COLO668 (cell line): ENCODE measurements around the gene PAM16.

Experiments
- DNase-seq: peaks from one replicate; lab custom pipeline; 2025; ENCODE audit not compliant: unreplicated experiment; lab: John Stamatoyannopoulos, UW

Gene PAM16

GRCh38 chr16:4371357-4372000, 20.4 kb upstream of the PAM16 start, which contains the start of gene VASN:
TSS of gene VASN (plus strand) at chr16:4371848. CDS start at chr16:4380878, 9,030 bp downstream.
- peak; percentile 74 for DNase-seq

DNA sequence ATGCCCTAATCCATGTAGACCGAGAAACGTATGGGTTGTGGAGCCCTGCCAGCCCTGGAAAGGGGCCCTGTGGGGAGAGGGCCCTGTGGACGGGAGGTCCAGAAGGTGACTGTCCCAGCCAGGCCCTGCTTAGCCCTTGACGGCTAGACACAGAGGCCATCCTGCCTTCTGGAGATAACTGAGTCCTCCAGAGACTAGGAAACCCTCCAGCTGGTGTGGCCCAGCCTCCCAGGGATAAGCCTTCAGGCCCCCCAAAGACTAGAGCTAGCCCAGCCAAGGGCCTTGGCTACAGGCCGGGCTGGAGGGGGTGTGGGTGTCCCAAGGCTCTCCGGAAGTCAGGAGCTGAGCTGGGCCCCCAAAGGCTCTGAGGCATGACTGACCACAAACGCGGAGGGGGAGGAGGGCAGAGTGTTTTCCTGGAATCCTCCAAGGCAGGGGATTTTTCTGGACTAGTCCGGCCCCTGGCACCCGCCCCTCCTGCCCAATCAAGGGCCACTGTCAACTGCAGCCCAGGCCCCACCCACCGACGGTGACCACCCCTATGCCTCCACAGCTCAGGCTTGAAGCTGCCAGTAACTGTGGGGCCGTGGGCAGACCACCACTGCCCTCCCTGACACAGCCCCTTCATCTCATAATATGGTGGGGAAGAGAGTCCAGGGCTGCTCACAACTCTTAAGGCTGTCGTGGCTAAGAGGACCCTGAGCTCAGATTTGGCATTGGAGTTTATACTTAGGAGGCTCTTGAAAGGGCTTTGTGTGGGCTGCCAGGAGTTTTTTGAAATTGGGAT, 19.6 kb upstream of the PAM16 start:
- no peak for DNase-seq

- DNase-seq, result no peak
Observed at GRCh38 chr16:4370151-4370550, 19.0 kb upstream of the PAM16 start.

DNA sequence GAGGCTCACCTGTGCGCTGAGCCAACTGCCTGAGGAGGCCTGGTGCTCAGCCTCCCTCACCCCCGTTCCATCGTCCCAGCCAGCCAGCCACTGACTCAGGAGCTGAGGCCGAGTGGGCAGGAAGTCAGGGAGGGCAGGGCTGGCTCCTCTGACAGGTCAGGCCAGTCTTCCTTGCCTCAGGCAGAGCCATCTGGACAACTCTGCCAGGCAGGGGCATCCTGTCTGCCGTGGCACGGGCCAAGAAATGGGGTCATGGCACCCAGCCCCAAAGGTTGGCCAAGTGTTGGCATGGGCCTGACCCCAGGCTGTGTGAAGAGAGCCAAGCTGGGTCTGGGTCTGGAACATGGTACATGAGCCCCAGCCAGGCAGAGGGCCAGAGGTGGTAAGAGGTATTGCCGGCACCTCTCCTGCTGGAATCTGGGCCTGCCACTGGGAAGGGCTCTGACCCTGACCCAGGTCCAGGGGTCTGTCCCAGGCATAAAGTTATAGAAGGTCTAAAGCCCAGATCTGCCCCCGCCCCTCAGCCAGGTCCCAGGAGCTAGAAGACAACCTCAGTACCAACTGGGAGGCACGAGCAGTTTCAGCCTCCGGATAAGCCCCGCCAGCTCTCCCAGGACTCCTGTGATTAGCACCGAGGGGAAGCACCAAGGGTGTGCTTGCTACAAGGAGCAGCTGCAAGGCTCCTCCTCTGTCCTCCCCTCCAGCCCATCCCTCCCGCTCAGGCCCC, 18.0 kb upstream of the PAM16 start:
- DNase-seq, result no peak

DNA sequence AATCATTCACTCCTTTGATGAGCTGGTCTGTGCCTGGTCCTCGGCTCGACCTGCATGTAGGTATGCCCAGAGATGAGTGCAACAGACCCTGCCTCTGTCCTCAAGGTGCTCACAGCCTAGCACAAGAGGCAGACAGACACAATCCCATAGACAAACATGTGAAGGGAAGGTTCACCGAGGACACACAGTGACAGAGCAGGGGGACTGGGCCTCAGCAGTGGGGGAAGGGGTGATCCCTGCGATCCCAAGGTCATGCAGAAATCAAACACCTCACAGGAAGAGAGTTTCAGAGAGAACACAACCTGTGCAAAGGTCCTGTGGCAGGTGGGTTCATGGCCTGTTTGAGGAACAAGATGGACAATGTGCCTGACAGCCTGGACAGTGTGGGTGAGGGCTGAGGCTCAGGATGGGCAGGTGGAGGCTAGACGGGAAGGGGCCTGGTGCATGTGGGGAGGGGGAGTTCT, 16.3 kb upstream of the PAM16 start:
- DNase-seq, result no peak

- DNase-seq, result no peak
Observed at GRCh38 chr16:4366016-4366415, 14.9 kb upstream of the PAM16 start.

GRCh38 chr16:4365615-4366014, 14.5 kb upstream of the PAM16 start:
- DNase-seq, result no peak

- DNase-seq, result no peak
Observed at GRCh38 chr16:4365014-4365406, 13.9 kb upstream of the PAM16 start.

DNA sequence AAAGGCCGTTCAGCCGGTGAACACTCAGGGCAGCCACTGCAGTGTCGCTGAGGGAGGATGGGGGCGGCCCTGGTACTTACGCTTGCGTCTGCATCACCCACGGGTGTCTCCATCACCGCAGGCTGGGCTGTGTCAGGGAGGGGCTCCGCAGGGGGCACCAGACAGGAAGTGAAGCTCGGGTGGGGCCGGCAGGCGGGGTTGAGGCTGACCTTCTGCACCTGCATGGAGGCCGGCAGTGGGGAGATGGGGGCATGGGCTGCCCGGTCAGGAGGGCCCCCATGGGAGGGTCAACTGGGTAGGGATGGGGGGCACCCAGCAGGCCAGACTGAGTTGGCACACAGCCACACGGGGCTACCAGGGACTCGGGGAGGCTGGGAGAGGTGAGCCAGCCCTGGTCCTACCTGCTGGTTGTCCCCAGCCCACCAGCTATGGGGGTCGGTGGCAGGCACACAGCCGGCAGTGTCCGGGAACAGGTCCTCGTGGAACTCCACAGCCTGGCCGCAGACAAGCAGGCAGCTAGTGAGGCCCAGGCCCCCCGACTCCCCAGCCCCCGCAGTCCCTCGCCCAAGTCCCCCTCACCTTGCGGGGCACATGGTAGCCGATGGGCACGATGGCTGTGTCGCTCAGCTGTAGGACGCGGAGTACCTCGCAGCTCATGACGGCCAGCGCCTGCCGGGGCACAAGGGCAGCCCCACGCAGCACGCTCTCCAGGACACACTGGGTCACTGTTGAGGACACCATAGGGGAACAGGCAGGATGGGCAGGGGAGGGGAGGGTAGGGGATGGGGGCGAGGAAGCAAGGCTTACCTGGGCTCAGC, 13.3 kb upstream of the PAM16 start:
- DNase-seq, result no peak

- no peak for DNase-seq
Observed at GRCh38 chr16:4362476-4363135, 11.5 kb upstream of the PAM16 start.

GRCh38 chr16:4361944-4362311, 10.8 kb upstream of the PAM16 start:
- DNase-seq, result no peak

GRCh38 chr16:4361033-4361943, 10.2 kb upstream of the PAM16 start:
- no peak for DNase-seq

- DNase-seq, result peak; percentile 30
Observed at GRCh38 chr16:4360538-4361021, 9.5 kb upstream of the PAM16 start.

- DNase-seq, result no peak
Observed at GRCh38 chr16:4359914-4360313, 8.8 kb upstream of the PAM16 start.

DNA sequence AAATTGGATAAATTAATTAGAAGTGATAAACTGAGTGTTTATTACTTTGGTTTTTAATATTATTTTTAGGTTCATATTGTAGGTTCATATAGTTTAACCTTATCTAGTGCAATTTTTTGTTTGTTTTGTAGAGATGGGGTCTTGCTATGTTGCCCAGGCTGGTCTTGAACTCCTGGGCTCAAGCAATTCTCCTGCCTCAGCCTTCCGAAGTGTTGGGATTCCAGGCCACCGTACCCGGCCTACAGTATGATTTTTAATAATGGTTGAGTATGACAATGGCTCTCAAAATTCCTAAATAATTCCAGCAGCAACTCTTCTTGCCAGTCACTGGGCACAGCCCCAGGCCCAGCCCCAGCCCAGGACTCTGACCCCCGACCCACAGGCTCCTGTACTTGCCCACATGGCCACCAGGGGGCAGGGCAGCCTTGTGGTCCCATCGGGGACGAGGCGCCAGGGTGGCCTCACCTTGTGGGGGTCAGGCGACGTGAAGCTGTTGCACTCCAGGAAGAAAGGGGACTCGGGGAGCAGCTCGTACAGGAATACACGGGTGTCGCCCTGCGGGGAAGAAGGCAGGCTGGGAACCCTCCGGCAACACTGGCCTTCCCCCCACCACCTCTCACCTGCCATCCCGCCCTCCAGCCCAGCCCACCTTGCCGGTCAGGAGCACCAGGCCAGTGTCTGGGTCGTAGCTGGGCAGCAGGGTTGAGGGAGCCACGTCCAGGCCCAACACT, 7.9 kb upstream of the PAM16 start:
- peak; percentile 66 for DNase-seq

GRCh38 chr16:4358236-4358635, 7.1 kb upstream of the PAM16 start:
- DNase-seq, result no peak

- no peak for DNase-seq
Observed at GRCh38 chr16:4356820-4357219, 5.7 kb upstream of the PAM16 start.

DNA sequence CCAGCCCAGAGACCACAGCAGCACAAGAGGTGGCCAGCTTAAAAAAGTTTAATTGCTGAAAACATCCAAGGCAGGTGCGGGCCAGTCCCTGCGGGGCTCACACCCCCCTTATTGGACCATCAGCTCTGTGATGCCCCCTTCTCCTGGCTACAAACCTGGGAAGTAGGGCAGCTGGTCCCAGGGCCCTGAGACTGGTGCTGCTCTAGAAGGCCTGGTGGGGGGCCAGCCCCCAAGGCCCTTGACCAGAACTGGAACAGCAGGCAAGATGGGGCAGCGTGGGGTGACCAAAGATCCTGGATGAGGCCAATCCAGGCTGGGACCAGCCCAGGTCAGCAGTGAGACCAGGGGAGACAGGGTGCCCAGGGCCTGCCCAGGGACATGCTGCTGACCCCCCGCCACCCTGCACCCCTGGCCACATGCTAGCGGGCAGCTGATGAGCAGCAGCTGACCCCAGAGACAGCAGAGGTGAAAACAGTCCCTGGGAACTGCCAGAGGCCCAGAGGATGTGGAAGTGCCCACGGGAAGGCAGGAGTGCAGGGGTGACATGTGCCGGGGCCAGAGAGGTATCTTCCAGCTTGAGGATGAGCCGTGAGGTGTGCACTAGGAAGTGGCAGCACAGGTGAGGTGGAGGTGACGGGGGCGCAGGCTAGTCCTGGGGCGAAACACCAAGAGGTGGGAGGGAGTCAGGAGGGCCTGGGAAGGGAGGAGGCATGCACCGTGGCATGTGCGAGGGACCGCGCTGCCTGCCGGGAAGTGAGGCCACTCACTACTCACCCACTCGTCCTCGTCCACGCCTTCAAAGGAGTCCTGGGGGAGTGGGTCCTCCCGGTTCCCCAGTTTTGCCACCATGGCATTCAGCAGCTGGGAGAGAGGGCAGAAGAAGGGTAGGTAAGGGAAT, 3.6 kb upstream of the PAM16 start:
- DNase-seq, result no peak
